Astrocyte (in vitro differentiated cells and primary cell): ENCODE results near the gene SLC12A5. TPM values are rescaled to one million over a fixed set of nuclear protein-coding genes. Genes with fewer than 3 reads are reported as not detected.
A peak's percentile ranks its signal among the peaks of the same experiment; 100 is the strongest.

Experiments used
- DNase-seq: peaks from one replicate; pipeline ENCODE4 v3.0.0-alpha.2; 2010; ENCODE audit warnings: low read depth
- FAIRE-seq: peaks from 2 replicates; lab custom pipeline; 2011; peaks lifted over from hg19 to GRCh38; lab: Jason Lieb, UNC
- H2AFZ ChIP-seq: 2 replicates; pipeline ENCODE4 v1.6.0; 2012; ENCODE audit warnings: low read depth, low read length, inconsistent platforms
- H3K27ac ChIP-seq: 2 replicates; pipeline ENCODE4 v1.5.1; 2011; ENCODE audit warnings: low read depth, low read length, inconsistent platforms
- H3K27me3 ChIP-seq: 2 replicates; pipeline ENCODE4 v1.6.0; 2011; ENCODE audit warnings: low read length, inconsistent platforms; ENCODE audit not compliant: insufficient read depth
- H3K36me3 ChIP-seq: 2 replicates; pipeline ENCODE4 v1.5.1; 2011; ENCODE audit warnings: low read length, inconsistent platforms; ENCODE audit not compliant: insufficient read depth
- H3K4me1 ChIP-seq: 2 replicates; pipeline ENCODE4 v1.5.1; 2011; ENCODE audit warnings: low read length, inconsistent platforms; ENCODE audit not compliant: insufficient read depth
- H3K4me2 ChIP-seq: 2 replicates; pipeline ENCODE4 v1.6.0; 2012; ENCODE audit warnings: low read length, inconsistent platforms
- H3K4me3 ChIP-seq: 2 replicates; pipeline ENCODE4 v1.5.1; 2011; ENCODE audit warnings: low read depth, mild to moderate bottlenecking, low read length, inconsistent platforms; ENCODE audit not compliant: insufficient read depth
- H3K79me2 ChIP-seq: 2 replicates; pipeline ENCODE4 v1.6.0; 2012; ENCODE audit warnings: mild to moderate bottlenecking, low read length, inconsistent platforms; ENCODE audit not compliant: insufficient read depth
- H3K9ac ChIP-seq: 2 replicates; pipeline ENCODE4 v1.6.0; 2012; ENCODE audit warnings: mild to moderate bottlenecking, low read length, inconsistent platforms
- H3K9me3 ChIP-seq: 2 replicates; pipeline ENCODE4 v1.5.1; 2012; ENCODE audit warnings: low read depth, mild to moderate bottlenecking, low read length, inconsistent platforms; ENCODE audit not compliant: insufficient read depth
- H4K20me1 ChIP-seq: 2 replicates; pipeline ENCODE4 v1.6.0; 2012; ENCODE audit warnings: low read length, inconsistent platforms; ENCODE audit not compliant: insufficient read depth
- H3K27ac Mint-ChIP-seq: one replicate; pipeline ENCODE4 v1.8.0; 2021; ENCODE audit warnings: mild to moderate bottlenecking, mixed read lengths; ENCODE audit not compliant: unreplicated experiment
- H3K27me3 Mint-ChIP-seq: one replicate; pipeline ENCODE4 v1.8.0; 2021; ENCODE audit warnings: low read depth, mixed read lengths; ENCODE audit not compliant: unreplicated experiment
- H3K36me3 Mint-ChIP-seq: one replicate; pipeline ENCODE4 v1.8.0; 2021; ENCODE audit warnings: low read depth, mixed read lengths; ENCODE audit not compliant: unreplicated experiment
- H3K4me1 Mint-ChIP-seq: one replicate; pipeline ENCODE4 v1.8.0; 2021; ENCODE audit warnings: low read depth, mixed read lengths; ENCODE audit not compliant: unreplicated experiment
- H3K4me3 Mint-ChIP-seq: one replicate; pipeline ENCODE4 v1.8.0; 2021; ENCODE audit warnings: mild to moderate bottlenecking, moderate library complexity, mixed read lengths; ENCODE audit not compliant: unreplicated experiment
- H3K9me3 Mint-ChIP-seq: one replicate; pipeline ENCODE4 v1.8.0; 2021; ENCODE audit warnings: mild to moderate bottlenecking, mixed read lengths; ENCODE audit not compliant: unreplicated experiment
- EZH2 ChIP-seq: IDR thresholded peaks from 2 replicates; pipeline ENCODE4 v1.6.1; 2012; ENCODE audit warnings: mild to moderate bottlenecking, low read length, inconsistent platforms; ENCODE audit not compliant: insufficient read depth
- total RNA-seq: library from RNA; stranded (reverse); gene quantifications from 2 replicates; pipeline ENCODE4 v1.2.1, GENCODE V29; 2021
- TF ChIP-seq, protein P1 (sequence below): IDR thresholded peaks from 2 replicates; pipeline ENCODE4 v1.5.1; 2011; ENCODE audit warnings: low read depth, mild to moderate bottlenecking, inconsistent platforms, low read length, moderate library complexity; ENCODE audit not compliant: insufficient read depth

Gene SLC12A5
- total RNA-seq, 1 donor from 2014 or later: 14.6 TPM

DNA sequence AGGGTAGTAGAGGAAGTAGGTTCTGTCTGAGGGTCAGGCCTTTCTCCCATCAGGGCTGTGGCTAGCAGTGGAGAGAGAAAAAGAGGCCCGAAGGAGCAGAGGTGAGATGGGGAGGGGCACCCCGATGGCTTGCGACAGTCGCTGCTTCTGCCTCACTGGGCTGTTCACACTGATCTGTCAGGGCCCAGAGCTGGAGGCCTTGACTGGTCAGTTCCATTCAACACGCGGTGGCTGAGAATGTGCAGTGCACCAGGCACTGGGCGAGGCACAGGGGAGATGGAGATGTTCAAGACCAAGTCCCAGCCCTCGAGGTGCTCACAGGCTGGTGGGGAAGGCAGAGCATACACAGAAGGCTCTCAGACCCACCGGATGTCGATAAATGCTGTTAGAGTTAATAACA, 21.4 kb downstream of the SLC12A5 start:
- H3K27me3 Mint-ChIP-seq: peaks cover 94% of the 10 kb centered on the region
- H3K4me2 ChIP-seq: no peak overlapping the region
- no peaks in the 10 kb centered on the region for H3K4me1 ChIP-seq
- H3K79me2 ChIP-seq: no peaks in the 10 kb centered on the region
- peaks cover 10% of the 10 kb centered on the region for H3K36me3 Mint-ChIP-seq
- peaks cover 19% of the 10 kb centered on the region for H3K27me3 ChIP-seq
- H3K27ac ChIP-seq: no peak overlapping the region
- no peak for DNase-seq
- H3K9me3 Mint-ChIP-seq: peaks cover 10% of the 10 kb centered on the region
- no peak overlapping the region for H3K4me3 Mint-ChIP-seq
- no peaks in the 10 kb centered on the region for H3K9me3 ChIP-seq
- no peak overlapping the region for H3K27ac Mint-ChIP-seq
- no peaks in the 10 kb centered on the region for H4K20me1 ChIP-seq
- H3K4me3 ChIP-seq: no peak overlapping the region
- H2AFZ ChIP-seq: no peak overlapping the region
- no peaks in the 10 kb centered on the region for H3K36me3 ChIP-seq
- H3K4me1 Mint-ChIP-seq: no peaks in the 10 kb centered on the region
- no peak overlapping the region for H3K9ac ChIP-seq
- FAIRE-seq: no peak
- TF ChIP-seq EZH2: no peak
- TF ChIP-seq, protein P1, sequence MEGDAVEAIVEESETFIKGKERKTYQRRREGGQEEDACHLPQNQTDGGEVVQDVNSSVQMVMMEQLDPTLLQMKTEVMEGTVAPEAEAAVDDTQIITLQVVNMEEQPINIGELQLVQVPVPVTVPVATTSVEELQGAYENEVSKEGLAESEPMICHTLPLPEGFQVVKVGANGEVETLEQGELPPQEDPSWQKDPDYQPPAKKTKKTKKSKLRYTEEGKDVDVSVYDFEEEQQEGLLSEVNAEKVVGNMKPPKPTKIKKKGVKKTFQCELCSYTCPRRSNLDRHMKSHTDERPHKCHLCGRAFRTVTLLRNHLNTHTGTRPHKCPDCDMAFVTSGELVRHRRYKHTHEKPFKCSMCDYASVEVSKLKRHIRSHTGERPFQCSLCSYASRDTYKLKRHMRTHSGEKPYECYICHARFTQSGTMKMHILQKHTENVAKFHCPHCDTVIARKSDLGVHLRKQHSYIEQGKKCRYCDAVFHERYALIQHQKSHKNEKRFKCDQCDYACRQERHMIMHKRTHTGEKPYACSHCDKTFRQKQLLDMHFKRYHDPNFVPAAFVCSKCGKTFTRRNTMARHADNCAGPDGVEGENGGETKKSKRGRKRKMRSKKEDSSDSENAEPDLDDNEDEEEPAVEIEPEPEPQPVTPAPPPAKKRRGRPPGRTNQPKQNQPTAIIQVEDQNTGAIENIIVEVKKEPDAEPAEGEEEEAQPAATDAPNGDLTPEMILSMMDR: no peak

DNA sequence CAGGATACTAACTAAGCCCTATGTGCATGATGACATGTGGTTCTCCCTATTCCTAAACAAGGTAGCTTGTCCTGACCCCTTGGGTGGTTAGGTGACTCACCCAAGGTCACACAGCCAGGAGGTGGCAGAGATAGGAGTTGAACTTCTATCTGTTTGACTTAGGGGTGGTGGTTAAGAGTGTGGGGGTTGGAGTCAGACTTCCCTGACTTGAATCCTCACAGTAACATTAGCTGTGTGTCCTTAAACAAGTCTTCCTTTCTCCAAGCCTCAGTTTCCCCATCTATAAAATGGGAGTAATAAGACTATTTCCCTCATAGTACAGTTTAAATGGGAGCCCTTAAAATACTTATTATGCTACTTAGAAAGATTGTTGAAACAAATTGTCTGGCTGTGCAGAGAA, 21.9 kb downstream of the SLC12A5 start:
- H3K27ac Mint-ChIP-seq: peak overlapping the region; percentile 6
- TF ChIP-seq, protein P1: no peak
- no peak for TF ChIP-seq EZH2
- no peaks in the 10 kb centered on the region for H4K20me1 ChIP-seq

DNA sequence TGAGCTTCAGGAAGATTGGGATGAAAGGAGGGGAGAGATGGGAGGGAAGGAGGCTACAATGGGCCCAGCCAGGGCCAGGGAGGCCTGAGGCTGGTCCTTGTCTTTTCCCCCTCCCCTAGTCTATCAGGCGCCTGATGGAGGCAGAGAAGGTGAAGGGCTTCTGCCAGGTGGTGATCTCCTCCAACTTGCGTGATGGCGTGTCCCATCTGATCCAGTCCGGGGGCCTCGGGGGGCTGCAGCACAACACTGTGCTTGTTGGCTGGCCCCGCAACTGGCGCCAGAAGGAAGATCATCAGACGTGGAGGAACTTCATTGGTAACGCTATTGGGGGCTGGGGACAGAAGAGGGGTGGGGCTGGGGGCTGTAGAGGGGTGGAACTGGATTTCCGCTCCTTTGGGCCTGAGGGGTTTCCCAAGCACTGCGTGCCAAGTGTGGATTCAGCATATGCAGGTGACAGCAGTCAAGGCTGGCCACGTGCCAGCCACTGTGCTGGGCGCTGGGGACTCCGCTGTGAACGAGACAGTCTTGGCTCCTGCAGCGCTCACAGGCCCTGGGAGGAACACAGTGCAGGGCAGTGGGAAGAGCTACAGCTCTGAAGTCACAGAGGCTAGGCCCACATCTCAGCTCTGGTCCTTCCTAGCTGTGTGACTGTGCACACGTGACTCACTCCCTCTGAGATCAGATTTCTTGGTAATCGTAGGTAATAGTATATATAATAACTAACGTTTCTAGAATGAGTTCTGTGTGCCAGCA, 22.7 kb downstream of the SLC12A5 start:
- Histone ChIP-seq H2AFZ (no peak overlapping the region), H4K20me1 (peaks cover 2% of the 10 kb centered on the region), H3K9me3 (no peaks in the 10 kb centered on the region), H3K27me3 (peaks cover 15% of the 10 kb centered on the region), H3K27ac (no peak overlapping the region), H3K79me2 (no peaks in the 10 kb centered on the region), H3K36me3 (no peaks in the 10 kb centered on the region), H3K9ac (no peak overlapping the region), H3K4me2 (no peak overlapping the region), H3K4me3 (no peak overlapping the region), H3K4me1 (no peaks in the 10 kb centered on the region)
- H3K4me1 Mint-ChIP-seq: no peaks in the 10 kb centered on the region
- TF ChIP-seq, protein P1: no peak
- no peak for TF ChIP-seq EZH2
- no peak overlapping the region for H3K4me3 Mint-ChIP-seq
- peaks cover 92% of the 10 kb centered on the region for H3K27me3 Mint-ChIP-seq
- FAIRE-seq: no peak
- H3K36me3 Mint-ChIP-seq: peaks cover 13% of the 10 kb centered on the region
- H3K9me3 Mint-ChIP-seq: peaks cover 12% of the 10 kb centered on the region
- no peak overlapping the region for H3K27ac Mint-ChIP-seq
- DNase-seq: no peak

More for the DNA sequence above, 21.9 kb downstream of the SLC12A5 start:
- Histone ChIP-seq H3K79me2 (no peaks in the 10 kb centered on the region), H3K9ac (no peak overlapping the region), H3K4me3 (no peak overlapping the region), H3K36me3 (no peaks in the 10 kb centered on the region), H3K4me1 (no peaks in the 10 kb centered on the region), H2AFZ (no peak overlapping the region), H3K27ac (no peak overlapping the region), H3K27me3 (peaks cover 19% of the 10 kb centered on the region), H3K4me2 (no peak overlapping the region), H3K9me3 (no peaks in the 10 kb centered on the region)
- Mint-ChIP-seq H3K27me3 (peaks cover 94% of the 10 kb centered on the region), H3K4me3 (no peak overlapping the region), H3K9me3 (peaks cover 11% of the 10 kb centered on the region), H3K36me3 (peaks cover 12% of the 10 kb centered on the region), H3K4me1 (no peaks in the 10 kb centered on the region)
- DNase-seq (no peak), FAIRE-seq (no peak)
